GM12872 (cell line): ENCODE data around the gene SPINT1.

Source experiments
- TF ChIP-seq, protein P1 (sequence below): IDR thresholded peaks from 3 replicates; pipeline ENCODE4 v1.5.1; 2011; ENCODE audit warnings: low read depth, mild to moderate bottlenecking, low read length, moderate library complexity; ENCODE audit not compliant: insufficient read depth

The SPINT1 gene

DNA sequence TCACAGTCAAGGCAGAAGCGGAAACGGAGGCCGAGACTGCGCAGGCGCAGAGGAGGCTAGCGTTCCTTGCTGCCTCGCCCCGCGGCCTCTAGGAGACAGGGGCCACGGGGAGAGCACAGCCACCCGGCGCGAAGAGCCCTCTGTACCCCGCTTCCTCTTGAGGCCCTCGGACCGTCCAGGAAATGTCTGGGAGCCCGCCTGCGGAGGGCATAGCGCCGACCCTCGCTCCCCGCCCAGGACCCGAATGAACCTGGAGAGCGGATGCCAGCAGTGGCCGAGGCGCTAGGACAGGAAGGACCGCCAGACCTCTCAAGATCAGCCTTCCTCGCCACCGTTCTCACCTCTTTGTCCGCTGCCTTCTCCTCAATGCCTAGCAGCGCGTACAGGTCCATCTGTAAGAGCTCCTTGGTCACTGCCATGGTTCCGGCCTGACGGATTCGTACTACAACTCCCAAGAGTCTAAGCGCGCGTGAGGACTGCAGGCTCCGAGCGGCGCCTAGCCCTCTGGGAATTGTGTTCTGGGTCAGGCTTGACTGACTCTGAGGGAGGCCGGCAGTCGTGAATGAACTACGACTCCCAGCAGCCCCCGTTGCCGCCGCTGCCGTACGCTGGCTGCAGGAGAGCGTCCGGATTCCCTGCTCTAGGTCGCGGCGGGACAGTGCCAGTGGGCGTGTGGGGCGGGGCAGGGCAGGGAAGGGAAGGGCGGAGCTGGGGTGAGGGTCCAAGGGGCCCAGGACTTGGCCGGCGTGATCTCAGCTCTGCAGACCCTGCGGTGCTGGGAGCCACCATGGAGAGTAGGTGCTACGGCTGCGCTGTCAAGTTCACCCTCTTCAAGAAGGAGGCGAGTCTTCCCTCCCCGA lies 36.6 kb upstream of the SPINT1 start, which contains the start of the genes DNAJC17 and ZFYVE19:
TSS of gene DNAJC17 (minus strand) at position 446 of the 860 bp plus-strand sequence. CDS start at position 419, 27 bp downstream.
TSS of gene ZFYVE19 (plus strand) at position 62 of the 860 bp plus-strand sequence. CDS start at position 563, 501 bp downstream.
- TF ChIP-seq, protein P1, sequence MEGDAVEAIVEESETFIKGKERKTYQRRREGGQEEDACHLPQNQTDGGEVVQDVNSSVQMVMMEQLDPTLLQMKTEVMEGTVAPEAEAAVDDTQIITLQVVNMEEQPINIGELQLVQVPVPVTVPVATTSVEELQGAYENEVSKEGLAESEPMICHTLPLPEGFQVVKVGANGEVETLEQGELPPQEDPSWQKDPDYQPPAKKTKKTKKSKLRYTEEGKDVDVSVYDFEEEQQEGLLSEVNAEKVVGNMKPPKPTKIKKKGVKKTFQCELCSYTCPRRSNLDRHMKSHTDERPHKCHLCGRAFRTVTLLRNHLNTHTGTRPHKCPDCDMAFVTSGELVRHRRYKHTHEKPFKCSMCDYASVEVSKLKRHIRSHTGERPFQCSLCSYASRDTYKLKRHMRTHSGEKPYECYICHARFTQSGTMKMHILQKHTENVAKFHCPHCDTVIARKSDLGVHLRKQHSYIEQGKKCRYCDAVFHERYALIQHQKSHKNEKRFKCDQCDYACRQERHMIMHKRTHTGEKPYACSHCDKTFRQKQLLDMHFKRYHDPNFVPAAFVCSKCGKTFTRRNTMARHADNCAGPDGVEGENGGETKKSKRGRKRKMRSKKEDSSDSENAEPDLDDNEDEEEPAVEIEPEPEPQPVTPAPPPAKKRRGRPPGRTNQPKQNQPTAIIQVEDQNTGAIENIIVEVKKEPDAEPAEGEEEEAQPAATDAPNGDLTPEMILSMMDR = peak; percentile 39; the same call in 1 of the 3 replicates

DNA sequence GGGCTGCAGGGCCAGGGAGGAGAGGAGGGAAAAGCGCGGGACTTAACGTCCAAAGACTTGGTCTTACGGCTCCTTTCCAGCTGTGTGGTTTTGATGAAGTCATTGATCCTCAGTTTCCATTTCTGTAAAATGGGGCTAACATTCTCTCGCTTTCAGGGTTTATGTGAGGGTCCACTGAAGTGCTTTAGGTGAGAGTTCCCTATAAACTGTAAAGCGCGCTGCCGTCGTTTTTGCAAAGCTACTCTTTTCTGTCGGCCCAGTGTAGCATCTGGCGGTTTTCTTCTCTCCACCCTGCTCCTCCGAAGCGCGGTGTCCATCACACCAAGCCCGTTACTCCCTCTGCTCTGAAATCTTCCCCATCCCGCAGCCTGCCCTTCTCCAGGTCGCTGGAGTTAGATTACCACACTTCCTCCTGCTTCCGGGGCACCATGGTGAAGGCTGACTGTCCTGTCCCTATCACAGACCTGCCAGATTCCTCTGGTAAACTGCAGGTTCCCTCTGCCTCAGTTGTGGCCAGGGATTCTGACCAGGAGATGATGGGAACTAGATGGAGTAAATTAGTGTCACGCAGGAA lies 35.9 kb upstream of the SPINT1 start:
- TF ChIP-seq, protein P1 = no peak

DNA sequence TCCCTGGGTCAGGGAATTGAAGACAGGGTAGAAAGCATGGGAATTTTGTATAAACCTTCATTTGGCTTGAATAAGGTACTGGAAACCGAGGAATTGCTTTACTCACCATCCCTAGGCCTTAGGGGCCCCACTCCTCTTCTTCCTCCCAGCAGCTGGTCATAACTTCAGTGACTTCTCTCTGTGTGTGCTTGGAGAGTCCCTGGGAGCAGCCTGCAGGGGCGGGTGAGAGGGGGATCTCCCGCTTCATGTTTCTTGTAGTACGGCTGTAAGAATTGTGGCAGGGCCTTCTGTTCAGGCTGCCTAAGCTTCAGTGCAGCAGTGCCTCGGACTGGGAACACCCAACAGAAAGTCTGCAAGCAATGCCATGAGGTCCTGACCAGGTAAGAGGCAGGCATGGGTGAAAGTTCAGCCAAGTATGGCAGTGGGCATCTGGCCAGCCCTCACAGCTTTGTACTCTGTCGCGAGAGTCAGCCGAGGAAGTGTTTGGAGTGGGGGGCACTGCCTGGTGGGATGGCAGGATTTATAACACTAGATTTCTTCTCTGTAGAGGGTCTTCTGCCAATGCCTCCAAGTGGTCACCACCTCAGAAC lies 34.9 kb upstream of the SPINT1 start:
- TF ChIP-seq, protein P1 = no peak

DNA sequence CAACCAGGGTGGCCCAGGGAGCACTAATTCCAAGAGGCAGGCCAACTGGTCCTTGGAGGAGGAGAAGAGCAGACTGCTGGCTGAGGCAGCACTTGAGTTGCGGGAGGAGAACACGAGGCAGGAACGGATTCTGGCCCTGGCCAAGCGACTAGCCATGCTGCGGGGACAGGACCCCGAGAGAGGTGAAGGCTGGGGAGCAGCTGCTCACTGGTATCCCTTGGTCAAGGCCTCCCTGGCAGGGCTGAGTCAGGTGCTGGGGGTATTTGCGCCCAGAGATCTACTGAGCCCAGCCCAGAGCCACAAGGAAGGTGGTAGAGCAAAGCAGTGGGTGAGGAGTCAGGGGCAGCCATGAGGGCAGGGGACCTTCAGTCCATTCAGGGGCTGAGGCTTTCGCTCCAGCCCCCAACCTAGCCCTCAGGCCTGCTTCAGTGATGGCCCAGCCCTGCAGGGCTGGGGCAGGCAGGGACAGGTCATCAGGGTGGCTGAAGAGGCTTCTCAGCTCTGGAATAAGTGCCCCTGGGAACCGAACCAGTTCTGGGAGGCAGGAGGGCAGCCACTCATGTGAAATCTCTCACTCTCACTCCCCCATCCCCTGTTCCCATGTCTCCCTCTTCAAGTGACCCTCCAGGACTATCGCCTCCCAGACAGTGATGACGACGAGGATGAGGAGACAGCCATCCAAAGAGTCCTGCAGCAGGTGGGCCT lies 31.0 kb upstream of the SPINT1 start:
- TF ChIP-seq, protein P1 = no peak

DNA sequence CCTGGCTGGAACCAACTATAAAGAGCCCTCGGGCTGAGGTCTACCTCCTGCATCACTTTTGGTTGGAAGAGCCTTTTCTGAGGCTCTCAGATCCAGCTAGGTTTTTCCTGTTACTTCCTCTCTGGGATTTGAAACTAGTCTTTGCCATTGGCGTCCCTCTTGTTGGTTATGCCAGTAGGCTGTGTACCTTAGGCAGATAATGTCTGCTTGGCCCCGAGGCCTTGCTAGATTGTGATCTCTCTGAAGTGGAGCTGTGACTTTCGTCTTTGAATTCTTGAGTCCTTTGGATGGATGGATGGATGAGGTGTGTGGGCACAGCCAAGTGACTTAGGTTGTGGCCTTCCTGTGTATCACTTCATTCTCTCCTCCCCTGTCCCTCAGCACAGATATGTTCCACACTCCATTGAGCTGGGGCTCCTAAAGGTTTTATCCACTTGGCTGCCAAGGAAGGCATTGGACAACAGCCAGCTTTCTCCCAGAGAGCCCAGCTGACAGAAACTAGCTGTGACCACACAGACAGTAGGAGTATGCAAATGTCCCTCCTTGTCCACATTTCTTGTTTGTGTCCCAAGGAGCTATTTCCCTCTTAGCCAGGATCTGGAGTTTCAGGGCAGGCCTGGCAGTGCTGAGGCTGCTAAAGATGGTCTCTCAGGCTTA lies 28.7 kb upstream of the SPINT1 start:
- TF ChIP-seq, protein P1 = no peak

DNA sequence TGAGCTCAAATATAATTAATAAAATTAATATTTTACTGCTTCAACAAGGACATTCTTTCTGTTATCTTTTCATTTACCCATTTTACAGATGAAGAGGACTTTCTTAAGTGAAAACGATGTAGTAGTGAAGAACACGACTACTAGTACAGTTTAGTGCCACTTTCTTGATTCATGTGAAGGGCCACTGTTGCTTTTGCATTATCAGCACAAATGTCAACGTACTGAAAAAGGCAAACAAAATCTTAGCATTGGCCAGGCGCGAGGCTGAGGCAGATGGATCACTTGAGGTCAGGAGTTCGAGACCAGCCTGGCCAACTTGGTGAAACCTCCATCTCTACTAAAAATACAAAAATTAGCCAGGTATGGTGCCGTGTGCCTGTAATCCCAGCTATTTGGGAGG lies 24.8 kb upstream of the SPINT1 start:
- TF ChIP-seq, protein P1 = no peak
